SH-SY5Y (cell line): ENCODE results near the gene NARF.

Source experiments
- GATA2 ChIP-seq: IDR thresholded peaks from 2 replicates; pipeline ENCODE4 v1.6.1; 2011; ENCODE audit warnings: mild to moderate bottlenecking, low read depth, low read length
- GATA3 ChIP-seq: IDR thresholded peaks from 2 replicates; pipeline ENCODE4 v1.6.1; 2011; ENCODE audit warnings: low read depth, mild to moderate bottlenecking, low read length, moderate library complexity

- no peak for TF ChIP-seq GATA2
- no peak for TF ChIP-seq GATA3
These were observed 45.3 kb downstream of the NARF start for GRCh38 chr17:82503728-82504308.
